GM19463 (cell line): Measurements from ENCODE around the gene MAGEA2.
"Not testable (repeated sequence)": the region's sequence is repeated elsewhere in the genome, so short reads cannot be mapped to it uniquely, and the experiment has no call there.

ENCODE experiments used
- ATAC-seq: cut with Tn5 transposase; IDR thresholded peaks from one replicate; pipeline ENCODE4 v1.9.1; 2021; ENCODE audit warnings: mild to moderate bottlenecking, moderate library complexity; ENCODE audit not compliant: unreplicated experiment

MAGEA2 gene

DNA sequence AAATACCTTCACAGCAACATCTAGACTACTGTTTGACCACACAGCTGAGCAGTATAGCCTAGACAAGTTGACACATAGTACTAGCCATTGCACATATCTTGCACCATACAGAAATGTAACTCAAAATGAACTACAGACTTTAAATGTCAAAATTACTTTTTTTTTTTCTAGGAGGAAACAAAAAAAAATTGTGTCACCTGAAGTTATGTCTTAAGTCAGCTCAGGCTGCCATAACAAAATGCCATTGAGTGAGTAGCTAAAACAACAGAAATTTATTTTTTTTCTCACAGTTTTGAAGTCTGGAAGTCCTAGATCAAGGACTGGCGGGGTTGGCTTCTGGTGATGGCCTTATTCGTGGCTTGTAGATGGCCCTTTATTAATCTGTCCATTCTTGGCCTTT lies 44.5 kb downstream of the MAGEA2 start, which contains the start of gene CSAG2:
CSAG2 (minus strand) TSS at position 101 of the 400 bp plus-strand sequence. CDS start 161 bp downstream, outside the sequence.
- ATAC-seq, result not testable (repeated sequence)

DNA sequence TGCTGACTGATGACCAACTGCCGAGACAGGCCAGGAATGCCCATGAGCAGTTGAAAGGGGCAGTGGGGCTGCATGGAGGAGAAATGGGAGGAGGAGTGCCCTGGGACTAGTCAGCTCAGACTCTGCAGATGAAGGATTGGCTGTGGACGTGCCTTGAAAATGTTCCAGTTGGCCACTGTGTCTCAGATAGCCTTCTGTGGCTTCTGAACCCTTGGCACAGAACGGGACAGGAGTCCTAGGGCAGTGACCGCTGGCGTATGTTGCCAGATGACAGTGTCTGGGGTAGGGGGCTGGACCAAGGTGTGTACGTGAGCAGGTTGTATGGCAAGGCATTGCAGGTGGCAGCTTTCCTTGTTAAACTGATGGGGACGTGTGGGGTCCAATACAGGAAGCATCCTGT lies 47.1 kb downstream of the MAGEA2 start:
- not testable (repeated sequence) for ATAC-seq

DNA sequence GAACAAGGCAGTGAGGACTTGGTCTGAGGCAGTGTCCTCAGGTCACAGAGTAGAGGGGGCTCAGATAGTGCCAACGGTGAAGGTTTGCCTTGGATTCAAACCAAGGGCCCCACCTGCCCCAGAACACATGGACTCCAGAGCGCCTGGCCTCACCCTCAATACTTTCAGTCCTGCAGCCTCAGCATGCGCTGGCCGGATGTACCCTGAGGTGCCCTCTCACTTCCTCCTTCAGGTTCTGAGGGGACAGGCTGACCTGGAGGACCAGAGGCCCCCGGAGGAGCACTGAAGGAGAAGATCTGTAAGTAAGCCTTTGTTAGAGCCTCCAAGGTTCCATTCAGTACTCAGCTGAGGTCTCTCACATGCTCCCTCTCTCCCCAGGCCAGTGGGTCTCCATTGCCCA lies 53.3 kb downstream of the MAGEA2 start:
- ATAC-seq, result not testable (repeated sequence)
